ENCODE data around the gene TTC4.

TTC4 gene

DNA sequence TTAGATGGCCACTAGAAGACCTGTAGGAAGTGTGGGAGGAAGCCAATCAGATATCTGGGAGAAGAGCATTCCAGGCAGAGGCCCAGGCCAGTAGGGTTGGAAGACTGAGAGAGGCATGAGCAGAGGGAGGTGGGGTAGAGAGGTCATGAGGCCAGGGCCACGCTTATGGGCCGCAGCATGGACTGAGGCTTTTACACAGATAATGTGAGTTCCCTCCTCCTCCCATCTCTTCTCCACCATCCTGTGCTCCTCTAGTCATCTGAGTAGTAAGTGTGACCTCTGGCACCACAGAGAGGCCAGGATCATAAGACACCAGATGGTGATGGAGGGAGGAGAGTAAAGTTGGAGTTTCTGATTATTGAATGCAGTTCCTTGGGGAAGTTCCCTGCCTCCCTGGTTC lies 68.4 kb downstream of the TTC4 start:
- no peak for DNase-seq (ENCODE audit: low spot score)

DNA sequence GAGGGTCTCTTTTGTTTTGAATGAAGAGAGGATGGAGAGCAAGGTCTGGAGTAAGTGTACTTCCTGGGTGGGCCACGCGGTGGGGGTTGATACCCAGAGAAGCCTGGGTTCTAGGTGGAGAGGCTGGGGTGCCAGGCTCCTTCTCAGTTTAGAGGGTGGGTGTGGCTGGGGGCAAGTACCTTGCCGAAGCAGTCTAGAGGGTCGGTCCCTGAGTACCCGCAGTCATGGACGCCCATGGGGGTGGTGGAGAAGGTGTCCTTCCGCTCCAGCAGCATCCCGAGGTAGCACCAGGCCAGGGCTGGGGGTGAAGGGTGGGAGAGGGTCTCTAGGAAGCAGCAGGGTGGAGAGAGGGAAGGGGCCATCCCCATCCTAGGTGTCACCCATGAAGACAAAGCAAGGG lies 71.1 kb downstream of the TTC4 start:
- DNase-seq (ENCODE audit: low spot score): no peak

DNA sequence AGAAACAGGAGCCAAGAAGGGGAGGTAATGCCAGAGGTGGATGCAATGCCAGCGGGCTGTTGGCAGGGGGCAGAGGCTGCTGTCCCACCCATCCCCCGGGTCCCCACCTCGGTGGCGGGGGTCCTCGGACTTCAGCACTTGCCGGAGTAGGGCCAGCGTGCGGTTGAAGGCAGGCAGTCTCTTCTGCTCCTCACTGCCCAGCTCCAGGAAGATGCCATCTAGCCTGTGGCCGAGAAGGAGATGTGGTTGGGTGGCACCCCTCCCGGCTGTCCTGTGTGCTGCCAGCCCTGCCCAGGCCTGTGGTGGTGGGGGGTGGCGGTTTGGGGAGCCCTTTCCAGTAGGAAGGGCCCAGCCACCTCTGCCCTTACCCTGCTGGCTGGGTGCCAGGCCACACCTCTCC lies 71.9 kb downstream of the TTC4 start:
- no peak for DNase-seq (ENCODE audit: low spot score)

DNA sequence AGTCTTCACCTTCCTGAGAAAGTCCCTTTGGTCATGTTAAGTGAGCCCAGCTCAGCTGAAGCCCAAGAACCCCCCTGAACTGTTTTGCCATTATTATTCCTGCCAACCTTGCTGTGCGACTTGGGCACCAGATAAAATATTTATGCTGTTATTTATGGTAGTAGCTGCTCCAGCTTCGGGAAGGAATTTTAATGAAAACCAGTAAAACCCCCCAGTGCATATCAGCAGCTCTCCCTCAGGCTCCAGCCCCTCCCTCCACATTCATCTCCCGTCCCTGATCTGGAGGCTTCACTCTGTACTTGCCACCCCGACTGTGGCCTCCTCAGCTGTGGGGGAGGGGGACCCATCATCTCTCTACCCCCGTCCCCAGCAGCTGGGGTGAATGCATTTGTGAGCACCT lies 72.8 kb downstream of the TTC4 start:
- no peak for DNase-seq (ENCODE audit: low spot score)

DNA sequence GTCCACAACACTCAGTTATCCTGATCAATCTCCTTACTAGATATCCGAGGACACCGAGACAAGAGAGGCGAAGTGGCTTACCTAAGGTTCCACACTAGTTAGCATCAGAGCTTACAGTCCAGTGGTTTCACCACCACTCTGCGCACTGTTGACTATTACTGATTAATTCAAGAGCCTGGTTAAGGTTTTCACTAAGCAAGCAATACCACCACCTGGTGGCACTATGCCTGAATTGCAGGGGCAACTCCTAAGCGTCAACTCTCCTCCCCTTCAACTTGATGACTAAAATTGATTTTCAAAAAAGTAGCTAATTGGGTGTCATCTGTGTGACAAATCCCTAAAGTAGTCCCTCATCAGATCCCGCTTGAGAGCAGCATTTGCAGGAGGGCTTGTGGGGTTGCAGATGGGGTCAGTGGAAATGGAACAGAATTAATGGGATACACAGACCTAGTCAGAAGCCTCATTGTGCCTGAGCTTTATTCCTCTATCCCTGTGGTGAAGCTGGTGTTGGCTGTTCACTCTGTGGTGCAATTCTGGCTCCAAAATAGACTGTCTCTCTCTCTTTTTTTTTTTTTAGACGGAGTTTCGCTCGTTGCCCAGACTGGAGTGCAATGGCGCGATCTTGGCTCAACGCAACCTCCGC lies 76.3 kb downstream of the TTC4 start:
- peak; percentile 68 for DNase-seq (ENCODE audit: low spot score)

All from germinal center (tissue), 1 donor.